ENCODE results near the gene CDC7. TPM values are rescaled to one million over a fixed set of nuclear protein-coding genes. Genes with fewer than 3 reads are reported as not detected.
"Not testable (repeated sequence)": the region's sequence is repeated elsewhere in the genome, so short reads cannot be mapped to it uniquely, and the experiment has no call there.

The CDC7 gene
- total RNA-seq, 1 donor from 2014 or later = 24.9 TPM

- FAIRE-seq (no peak), DNase-seq (ENCODE audit: low spot score in 2 of 2) (no peak)
These were observed 6.7 kb downstream of the CDC7 start for GRCh38 chr1:91507328-91507727.

DNA sequence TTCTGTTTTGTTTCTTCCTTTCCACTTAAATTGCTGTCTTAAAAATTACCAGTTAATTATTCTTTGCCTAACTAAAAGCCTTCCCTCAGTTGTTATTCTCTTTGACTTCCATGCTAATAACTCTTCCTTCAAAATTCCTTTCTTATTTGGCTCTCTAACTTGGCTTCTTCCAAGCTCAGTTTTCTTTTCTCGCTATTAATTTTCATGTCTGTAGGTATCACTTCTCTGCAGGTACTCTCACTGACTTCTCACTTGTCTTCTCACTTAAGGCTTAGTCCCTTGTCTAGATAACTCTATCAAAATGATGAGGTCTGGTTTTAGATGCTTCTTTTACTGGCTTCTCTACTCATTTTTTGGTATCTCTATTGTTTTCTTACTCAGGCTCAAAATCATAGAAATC lies 10.1 kb downstream of the CDC7 start:
- no peak for DNase-seq (ENCODE audit: low spot score in 2 of 2)
- FAIRE-seq = no peak

DNA sequence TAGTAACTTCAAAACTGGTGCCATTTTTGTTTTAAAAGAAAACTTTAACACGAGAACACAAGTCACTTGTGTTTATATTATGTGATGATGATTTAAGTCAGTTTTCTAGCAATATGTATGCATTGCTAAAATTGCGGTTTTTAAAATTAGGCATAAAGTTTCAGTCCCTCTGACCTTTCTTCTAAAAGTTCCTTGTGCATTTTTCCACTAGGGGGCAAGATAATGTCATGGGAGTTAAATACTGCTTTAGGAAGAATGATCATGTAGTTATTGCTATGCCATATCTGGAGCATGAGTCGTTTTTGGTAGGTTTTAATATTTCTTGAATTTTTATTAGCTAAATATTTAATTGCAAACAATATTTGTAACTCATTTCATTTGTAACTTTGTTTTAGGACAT lies 10.7 kb downstream of the CDC7 start:
- FAIRE-seq (peak; percentile 82), DNase-seq (ENCODE audit: low spot score in 2 of 2) (no peak)

GRCh38 chr1:91513160-91513559 lies 12.5 kb downstream of the CDC7 start:
- DNase-seq (ENCODE audit: low spot score in 2 of 2) (no peak), FAIRE-seq (peak; percentile 91)

GRCh38 chr1:91513706-91514105 lies 13.1 kb downstream of the CDC7 start:
- DNase-seq (ENCODE audit: low spot score in 2 of 2) = no peak

GRCh38 chr1:91515994-91516393 lies 15.3 kb downstream of the CDC7 start:
- FAIRE-seq (peak; percentile 17), DNase-seq (ENCODE audit: low spot score in 2 of 2) (no peak)

More at GRCh38 chr1:91513706-91514105, 13.1 kb downstream of the CDC7 start:
- FAIRE-seq = no peak

- FAIRE-seq; DNase-seq (ENCODE audit: low spot score in 2 of 2): not testable (repeated sequence)
These were observed 16.0 kb downstream of the CDC7 start for GRCh38 chr1:91516605-91517004.

- DNase-seq (ENCODE audit: low spot score in 2 of 2); FAIRE-seq: not testable (repeated sequence)
These were observed 18.5 kb downstream of the CDC7 start for GRCh38 chr1:91519167-91519566.

GRCh38 chr1:91520942-91521507 lies 20.4 kb downstream of the CDC7 start:
- FAIRE-seq = no peak
- DNase-seq (ENCODE audit: low spot score in 2 of 2) = no peak

DNA sequence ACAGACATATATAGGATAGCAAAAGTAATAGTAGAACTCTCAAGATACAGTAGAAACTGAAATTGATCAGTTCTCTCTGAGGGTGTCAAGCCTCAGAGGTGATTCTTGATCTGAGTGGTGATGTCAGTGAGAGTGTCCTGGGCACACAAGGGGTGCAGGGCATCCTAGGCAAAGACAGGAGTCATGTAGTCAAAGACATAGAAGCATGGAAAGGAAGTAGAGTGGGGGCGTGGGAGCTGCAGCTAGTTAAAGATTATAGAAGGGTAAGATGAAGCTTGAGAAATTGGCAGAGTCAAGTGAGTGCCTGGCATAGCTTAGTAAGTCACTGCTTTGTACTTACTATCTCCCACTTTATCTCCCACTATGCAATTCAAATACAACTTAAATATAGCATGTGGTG lies 22.8 kb downstream of the CDC7 start:
- no peak for FAIRE-seq
- no peak for DNase-seq (ENCODE audit: low spot score in 2 of 2)

DNA sequence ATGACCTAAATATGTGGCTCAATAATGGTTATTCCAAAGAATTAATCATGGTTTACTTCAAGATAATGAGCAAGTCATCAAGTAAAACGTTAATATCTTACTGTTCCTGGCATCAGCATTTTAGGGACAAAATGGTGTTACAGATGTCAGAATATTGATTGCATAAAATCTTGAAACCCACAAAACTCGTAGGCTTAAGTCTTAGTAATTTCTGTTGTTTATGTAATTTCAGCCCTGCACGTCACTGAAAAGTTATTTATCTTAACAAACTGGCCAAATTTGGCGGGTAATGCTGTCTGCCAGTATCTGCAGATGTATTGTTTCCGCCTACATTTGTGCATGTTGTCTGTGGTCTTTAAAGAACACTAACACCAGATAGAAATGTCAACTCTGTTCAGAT lies 25.8 kb downstream of the CDC7 start:
- no peak for FAIRE-seq

GRCh38 chr1:91527266-91527765 lies 26.7 kb downstream of the CDC7 start:
- DNase-seq (ENCODE audit: low spot score in 2 of 2) (no peak), FAIRE-seq (no peak)

More for the DNA sequence above, 25.8 kb downstream of the CDC7 start:
- DNase-seq (ENCODE audit: low spot score in 2 of 2) = no peak

DNA sequence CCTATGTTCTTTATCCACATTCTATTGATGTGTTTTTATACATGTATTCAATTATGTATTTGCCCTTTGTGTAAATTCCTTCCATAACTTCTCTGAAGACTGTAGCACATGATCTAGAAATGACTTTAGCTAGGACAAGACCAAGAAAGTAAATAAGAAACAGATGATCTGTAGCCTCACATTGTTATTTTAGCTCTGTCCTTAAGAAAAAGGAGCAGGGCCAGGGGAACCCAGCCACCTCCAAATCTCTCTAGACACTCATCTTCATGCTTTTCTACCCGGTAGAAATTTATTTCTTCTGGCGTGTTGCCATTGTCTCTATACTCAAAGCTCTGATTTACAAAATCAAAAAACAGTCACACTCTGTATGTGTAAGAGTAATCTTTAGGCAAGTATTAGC lies 27.1 kb downstream of the CDC7 start:
- FAIRE-seq (no peak), DNase-seq (ENCODE audit: low spot score in 2 of 2) (no peak)

- FAIRE-seq = no peak
- no peak for DNase-seq (ENCODE audit: low spot score in 2 of 2)
These were observed 29.2 kb downstream of the CDC7 start for GRCh38 chr1:91529856-91530255.

DNA sequence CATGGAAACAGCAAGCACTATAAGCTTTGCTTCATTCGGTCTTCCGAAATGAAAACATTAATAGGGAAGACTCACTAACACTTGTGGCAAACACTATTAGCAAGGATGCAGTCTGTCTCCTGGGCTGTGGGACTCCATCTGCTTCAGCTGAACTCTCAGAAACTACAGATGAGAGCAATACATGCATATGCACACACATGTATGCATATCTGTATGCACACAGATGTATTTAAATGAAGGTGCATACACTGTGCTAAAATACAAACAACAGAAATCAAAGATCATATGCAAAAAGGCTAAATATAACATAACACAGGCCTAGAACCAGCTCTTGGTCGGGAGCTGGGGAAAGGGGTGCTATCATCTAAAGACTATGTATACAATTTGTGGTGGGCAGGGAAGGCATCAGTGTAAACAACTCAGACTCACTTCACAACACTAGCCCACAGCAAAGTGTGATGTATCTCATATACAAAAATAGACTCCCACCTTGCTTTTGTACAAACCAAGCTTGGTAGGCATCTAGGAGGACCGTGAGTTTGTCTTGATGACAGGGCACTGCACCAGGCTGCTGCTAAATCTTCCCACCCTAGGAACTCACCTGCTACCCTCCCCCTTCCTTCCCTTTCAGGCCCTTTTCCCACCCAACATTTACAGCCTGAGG lies 32.8 kb downstream of the CDC7 start:
- FAIRE-seq (no peak), DNase-seq (ENCODE audit: low spot score in 2 of 2) (no peak)

GRCh38 chr1:91535441-91535840 lies 34.8 kb downstream of the CDC7 start:
- DNase-seq (ENCODE audit: low spot score in 2 of 2) (no peak), FAIRE-seq (no peak)

- DNase-seq (ENCODE audit: low spot score in 2 of 2) = no peak
- no peak for FAIRE-seq
These were observed 36.8 kb downstream of the CDC7 start for GRCh38 chr1:91537281-91537986.

- FAIRE-seq = no peak
- no peak for DNase-seq (ENCODE audit: low spot score in 2 of 2)
These were observed 37.3 kb downstream of the CDC7 start for GRCh38 chr1:91537987-91538304.

GRCh38 chr1:91540910-91541309 lies 40.3 kb downstream of the CDC7 start:
- DNase-seq (ENCODE audit: low spot score in 2 of 2) (no peak), FAIRE-seq (no peak)

GRCh38 chr1:91541918-91542533 lies 41.4 kb downstream of the CDC7 start:
- DNase-seq (ENCODE audit: low spot score in 2 of 2) (no peak), FAIRE-seq (no peak)
